GM18526 (cell line): Measurements from ENCODE around the gene ETV6.

ENCODE experiments used
- POLR2A ChIP-seq: IDR thresholded peaks from 3 replicates; pipeline ENCODE4 v1.6.1; 2011; ENCODE audit not compliant: insufficient read length; ENCODE audit errors: extremely low read depth

The ETV6 gene

GRCh38 chr12:11769723-11770514, 120.4 kb downstream of the ETV6 start:
- no peak for TF ChIP-seq POLR2A

DNA sequence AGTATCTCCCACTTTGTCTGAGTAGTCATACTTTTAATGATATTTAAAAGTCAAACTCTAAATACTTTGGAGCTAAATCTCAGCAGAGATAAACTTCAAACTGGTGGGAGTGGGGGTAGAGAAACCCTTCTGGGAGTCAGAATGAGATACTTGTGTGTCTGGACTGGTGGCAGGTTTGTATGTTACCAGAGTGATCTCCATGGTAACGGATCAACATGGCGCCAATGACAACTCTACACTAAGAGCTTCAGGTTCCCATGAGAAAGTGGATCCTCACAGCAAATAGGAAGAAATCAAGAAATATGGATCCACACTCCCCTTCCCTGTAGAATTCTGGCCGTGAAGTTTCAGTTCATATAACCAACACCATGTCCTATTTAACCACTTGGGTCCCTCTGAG, 121.9 kb downstream of the ETV6 start:
- no peak for TF ChIP-seq POLR2A

DNA sequence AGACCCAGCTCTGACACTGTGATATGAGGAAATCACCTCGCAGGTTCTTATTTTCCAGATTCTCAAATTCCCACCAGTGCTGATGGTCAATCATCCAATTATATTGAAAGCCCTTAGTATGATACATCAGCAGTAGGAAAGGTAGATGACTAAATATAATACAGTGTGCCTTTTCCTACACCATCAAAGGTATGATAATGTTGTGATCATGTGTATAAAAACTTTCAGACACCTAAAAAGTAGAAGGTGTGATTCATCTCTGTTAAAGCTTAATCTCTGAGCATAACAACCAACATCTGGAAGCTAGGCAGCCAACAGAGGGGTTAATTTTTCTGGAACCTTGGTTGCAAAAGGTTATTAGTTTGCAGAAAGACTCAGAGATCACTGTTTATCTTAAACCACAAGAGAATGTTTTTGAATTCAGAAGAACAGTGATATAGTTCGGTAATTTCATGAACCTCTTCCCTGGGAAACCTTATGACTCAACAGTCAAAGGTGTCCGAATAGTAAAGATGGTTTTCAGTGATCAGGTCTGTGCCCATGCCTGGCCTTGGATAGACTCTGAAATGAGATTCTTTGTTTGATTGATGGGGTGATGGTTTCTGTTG, 122.5 kb downstream of the ETV6 start:
- no peak for TF ChIP-seq POLR2A

DNA sequence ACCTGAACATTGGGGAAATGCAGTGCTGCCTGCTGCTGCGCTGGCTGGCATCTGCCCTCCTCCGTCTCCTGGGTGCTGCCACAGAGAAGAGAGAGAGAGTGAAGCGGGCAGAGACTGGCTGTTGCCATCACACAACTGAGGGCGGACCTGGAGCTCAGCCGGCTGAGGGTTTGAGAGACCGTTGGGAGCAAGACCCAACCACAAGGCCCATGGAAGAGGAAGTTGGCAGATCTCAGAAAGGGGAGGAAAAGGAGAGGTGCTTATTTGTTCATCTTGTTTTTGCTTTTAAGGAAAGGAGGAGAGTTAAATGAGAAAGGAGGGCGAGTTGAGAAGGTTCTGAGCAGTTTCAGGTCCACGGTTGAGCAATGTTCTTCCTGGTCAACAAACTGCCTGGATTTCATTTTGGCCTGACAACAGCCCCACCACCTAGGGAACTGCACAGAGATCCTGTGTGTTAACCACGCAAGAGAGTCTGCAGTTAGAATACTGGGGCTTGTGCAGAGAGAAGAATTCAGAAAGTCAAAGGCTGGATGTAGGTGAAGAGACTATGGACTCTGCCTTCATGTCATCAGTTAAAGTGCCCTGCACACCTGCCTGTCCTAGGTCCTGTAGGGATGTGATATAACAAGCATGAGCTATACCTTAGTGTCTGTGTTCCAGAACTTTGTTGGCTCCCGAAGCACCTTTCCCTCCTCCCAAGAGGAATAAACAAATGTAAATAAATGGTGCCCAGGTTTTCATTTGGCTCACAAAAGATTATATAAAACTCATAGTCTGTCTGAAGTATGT, 124.6 kb downstream of the ETV6 start:
- TF ChIP-seq POLR2A, result no peak

GRCh38 chr12:11774821-11775220, 125.3 kb downstream of the ETV6 start:
- TF ChIP-seq POLR2A, result no peak

GRCh38 chr12:11776316-11776715, 126.8 kb downstream of the ETV6 start:
- TF ChIP-seq POLR2A, result no peak

- no peak for TF ChIP-seq POLR2A
These were observed 128.0 kb downstream of the ETV6 start for GRCh38 chr12:11777451-11777850.

DNA sequence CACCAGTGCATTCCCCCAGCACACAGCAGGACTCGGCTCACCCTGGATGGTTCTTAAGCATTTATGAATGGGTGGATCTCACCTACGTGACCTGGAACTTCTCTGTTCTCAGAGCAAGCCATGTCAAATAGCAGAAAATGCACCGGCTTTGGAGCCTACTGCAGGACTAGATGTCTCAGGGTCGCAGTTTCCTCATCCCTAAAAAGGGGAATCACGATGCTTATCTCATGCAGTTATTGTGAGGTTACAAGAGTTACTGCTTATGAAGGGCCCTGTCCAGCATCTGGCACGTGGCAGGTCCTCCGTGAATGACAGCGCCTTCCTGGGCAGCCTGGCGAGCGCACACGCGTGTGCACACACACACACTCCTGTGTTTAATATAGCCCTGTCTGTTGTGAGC, 128.5 kb downstream of the ETV6 start:
- TF ChIP-seq POLR2A, result no peak

DNA sequence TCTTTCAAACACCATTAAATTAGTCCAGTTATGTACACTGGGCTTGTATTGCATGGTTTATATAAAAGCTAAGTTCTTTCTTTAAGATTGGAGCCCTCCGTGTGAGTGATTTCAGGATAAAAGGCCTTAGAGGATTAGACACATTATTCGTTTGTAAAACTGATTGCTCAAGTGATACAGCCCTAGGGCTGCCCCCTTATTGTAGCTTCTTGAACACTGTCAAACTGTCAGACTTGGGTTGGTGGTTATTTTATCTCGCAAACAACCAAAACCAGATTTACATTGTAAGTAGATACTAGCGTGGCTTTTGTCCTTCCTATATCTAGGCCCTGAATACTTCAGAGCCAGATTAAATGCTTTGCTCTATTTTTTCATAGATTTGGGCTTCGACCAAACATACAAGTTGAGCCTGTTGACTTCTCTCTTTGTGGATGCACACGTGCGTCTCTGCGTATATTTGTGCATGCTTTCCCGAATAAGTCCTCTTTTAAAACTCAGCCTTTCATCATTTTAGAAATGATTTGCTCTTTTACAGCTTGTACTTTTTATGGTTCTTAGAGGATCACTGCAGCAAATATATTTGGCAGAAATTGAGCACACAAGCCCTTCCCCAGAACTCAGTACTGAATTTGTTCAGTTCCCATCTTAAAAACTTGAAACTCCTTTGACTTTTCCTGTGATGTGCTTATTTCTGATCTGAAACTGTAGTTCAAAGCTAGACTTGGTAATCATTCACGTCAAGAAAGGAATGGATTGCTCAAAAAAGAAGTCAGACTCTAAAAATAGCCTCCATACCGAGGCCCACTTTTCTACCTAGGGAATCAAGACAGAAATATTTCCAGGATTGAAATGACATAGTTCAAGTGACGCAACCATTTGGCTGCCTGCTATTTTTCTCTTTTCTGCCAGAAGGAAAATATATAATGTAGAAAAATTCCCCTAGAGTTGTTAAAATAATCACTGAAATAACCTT, 129.5 kb downstream of the ETV6 start:
- TF ChIP-seq POLR2A, result no peak

GRCh38 chr12:11780521-11781101, 131.1 kb downstream of the ETV6 start:
- TF ChIP-seq POLR2A, result no peak

DNA sequence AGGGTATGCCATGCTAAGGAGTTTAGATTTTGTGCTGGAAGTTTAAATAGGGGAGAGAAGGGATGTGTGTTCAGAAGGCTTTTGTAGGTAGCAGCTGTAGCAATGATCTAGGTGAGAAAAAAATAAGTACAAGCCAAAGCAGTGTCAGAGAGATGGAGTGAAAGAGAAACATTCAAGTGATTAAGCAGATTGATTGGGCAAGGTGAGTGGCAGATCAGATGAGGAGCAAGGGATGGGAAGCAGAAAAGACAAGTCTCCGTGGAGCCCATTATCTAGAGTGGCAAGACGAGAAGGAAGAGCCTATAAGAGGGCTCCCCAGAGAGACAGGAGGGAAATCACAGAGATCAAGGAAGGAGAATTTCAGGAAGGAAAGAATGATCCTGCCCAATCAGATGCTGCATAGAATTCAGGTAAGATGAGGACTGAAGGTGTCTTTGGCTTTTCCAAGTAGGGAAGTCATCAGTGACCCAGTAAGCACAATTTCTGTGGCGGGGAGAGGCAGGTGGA, 133.5 kb downstream of the ETV6 start:
- TF ChIP-seq POLR2A, result no peak

- no peak for TF ChIP-seq POLR2A
These were observed 136.2 kb downstream of the ETV6 start for GRCh38 chr12:11785712-11786111.

DNA sequence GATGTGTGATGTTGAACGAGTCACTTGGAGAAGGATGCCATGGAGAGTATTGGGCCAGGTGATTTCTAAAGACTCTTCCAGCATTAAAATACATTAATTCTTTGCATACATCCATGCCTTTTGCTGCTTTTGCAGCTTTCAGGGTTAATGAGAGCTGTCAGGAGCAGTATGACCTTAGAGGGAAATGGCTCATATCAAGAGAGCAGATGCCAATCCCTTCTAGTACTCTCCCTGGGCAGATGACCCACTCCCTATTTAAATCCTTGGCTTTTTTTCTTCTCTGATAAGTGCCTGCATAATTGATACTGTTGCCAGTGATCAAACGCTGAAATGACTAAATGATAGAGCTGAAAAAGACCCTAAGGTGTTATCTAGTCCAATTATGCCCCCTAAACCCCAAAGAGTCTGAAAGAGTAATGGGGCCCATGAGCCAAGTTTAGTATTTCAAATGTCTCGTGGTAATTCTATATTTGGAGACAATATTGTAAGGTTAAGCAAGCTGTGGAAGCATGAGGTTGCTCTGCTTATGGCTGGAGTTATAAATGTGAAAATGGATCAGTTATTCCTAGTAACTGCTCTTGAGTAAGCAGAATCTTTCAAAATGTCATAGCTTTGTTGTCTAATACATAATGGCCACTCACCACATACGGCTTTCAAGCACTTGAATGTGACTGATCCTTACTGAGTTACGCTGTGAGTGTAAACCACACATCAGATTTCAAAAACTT, 137.3 kb downstream of the ETV6 start:
- TF ChIP-seq POLR2A, result no peak

DNA sequence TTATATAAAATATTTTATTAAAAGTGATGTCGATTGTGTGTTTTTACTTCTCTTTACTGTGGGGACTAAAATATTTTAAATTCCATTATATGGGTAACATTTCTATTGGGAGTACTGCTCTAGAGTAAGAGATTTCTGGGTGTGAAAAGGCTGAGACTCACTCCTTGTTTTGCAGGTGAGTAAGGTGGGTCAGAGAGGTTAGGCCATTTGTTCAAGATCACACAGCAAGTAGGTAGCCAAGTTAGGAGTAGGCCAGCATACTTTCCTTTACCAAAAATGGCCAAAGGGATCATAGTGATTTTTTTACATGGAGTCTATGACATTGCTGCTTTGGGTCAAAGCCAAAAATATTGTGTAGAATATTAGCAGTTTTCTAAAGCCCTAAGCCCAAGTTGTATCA, 138.0 kb downstream of the ETV6 start:
- no peak for TF ChIP-seq POLR2A
